Dendritic cell treated with granulocyte-macrophage colony-stimulating factor and Interleukin-4, amounts not matched to agents 40 ng/mL and 50 ng/mL, for 4 days (primary cell): ENCODE measurements around the gene RNF144A.

Experiments
- H3K27ac Mint-ChIP-seq: one replicate; pipeline ENCODE4 v1.8.0; 2022; ENCODE audit warnings: mild to moderate bottlenecking, mixed read lengths
- H3K27me3 Mint-ChIP-seq: one replicate; pipeline ENCODE4 v1.8.0; 2022; ENCODE audit warnings: mild to moderate bottlenecking, mixed read lengths
- H3K36me3 Mint-ChIP-seq: one replicate; pipeline ENCODE4 v1.8.0; 2022; ENCODE audit warnings: low read depth, mixed read lengths
- H3K4me1 Mint-ChIP-seq: one replicate; pipeline ENCODE4 v1.8.0; 2022; ENCODE audit warnings: low read depth, mixed read lengths
- H3K4me3 Mint-ChIP-seq: one replicate; pipeline ENCODE4 v1.8.0; 2022; ENCODE audit warnings: mild to moderate bottlenecking, moderate library complexity, mixed read lengths
- H3K9me3 Mint-ChIP-seq: one replicate; pipeline ENCODE4 v1.8.0; 2022; ENCODE audit warnings: mixed read lengths
- intact Hi-C: fragments of 100-400 bp; cut with micrococcal nuclease; formaldehyde crosslinking; loops from one replicate; pipeline ENCODE4 v1.15.0; 2022

Gene RNF144A

DNA sequence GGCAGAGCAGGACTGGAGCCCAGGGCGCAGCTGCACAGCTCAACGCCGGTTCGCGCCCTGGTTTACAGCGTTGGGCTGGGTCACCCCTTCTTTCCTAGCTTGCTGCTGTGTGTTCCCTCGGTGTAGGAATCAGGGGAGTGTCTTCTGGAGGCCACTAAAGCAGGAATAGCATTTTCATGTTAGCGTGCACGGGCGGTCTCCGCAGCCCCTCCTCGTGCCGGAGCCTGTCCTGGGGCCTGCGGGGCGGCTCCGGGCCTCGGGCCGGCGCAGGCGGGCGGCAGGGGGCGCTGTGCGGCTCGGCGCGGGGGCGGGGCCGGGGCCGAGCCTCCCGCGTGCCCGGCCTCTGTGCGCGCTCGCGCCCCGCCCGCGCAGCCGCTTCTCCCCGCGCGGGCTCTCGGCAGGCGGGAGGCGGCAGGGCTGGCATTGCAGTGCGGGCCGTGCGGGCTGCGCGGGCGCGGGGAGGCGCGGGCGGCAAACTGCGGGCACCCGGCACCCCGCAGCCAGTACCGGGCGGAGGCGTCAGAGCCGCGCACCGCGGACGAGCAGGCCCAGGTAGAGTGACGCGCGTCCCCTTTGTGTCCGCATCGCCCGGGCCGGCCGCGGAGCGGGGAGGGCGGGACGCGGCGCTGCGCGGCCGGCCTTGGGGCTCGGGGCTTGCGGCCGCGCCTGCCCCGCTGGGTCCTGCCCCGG, at the start of gene RNF144A:
TSS of gene RNF144A (plus strand) at position 342 of the 690 bp plus-strand sequence. CDS start 79,515 bp downstream, outside the sequence.
- Mint-ChIP-seq H3K4me3 (peak within 1 kb of the TSS; percentile 58), H3K27me3 (peaks cover 19% of the 10 kb centered on the region), H3K9me3 (no peaks in the 10 kb centered on the region), H3K36me3 (no peaks in the 10 kb centered on the region), H3K27ac (no peak within 1 kb of the TSS), H3K4me1 (peaks cover 12% of the 10 kb centered on the region)
- intact Hi-C loops, result loop anchor here (5.0 kb wide), 1 partner anchor 95 kb away; no protein-coding TSS in a partner anchor

DNA sequence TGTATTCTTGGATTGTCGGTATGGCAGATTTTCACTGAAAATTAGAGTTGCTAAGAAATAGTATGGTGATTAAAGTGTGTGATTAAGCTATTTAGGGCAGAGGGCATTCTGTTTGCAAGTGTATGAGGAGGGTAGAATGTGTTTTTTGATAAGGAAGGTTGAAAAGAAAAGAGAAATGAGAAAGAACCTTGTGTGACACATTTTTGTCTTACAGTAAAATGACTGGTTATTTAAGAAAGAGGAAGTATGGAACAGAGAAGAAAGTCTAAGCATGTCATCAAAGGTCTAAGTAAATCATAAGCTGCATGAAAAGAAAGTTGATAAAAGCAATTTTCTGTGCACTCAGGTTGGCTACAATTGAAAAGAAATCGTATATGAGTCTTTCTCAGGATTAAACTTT, 44.8 kb upstream of the RNF144A start:
- Mint-ChIP-seq H3K36me3 (no peaks in the 10 kb centered on the region), H3K27ac (peak overlapping the region; percentile 42), H3K9me3 (no peaks in the 10 kb centered on the region), H3K27me3 (no peaks in the 10 kb centered on the region), H3K4me1 (peaks cover 26% of the 10 kb centered on the region), H3K4me3 (no peak overlapping the region)
- intact Hi-C loops, result no loop called here

- Mint-ChIP-seq H3K27ac (no peak overlapping the region), H3K9me3 (no peaks in the 10 kb centered on the region), H3K27me3 (peaks cover 5% of the 10 kb centered on the region), H3K4me3 (no peak overlapping the region), H3K36me3 (no peaks in the 10 kb centered on the region), H3K4me1 (peaks cover 42% of the 10 kb centered on the region)
- intact Hi-C loops, result no loop called here
Observed at GRCh38 chr2:6874032-6874431, 43.2 kb upstream of the RNF144A start.

- intact Hi-C loops, result no loop called here
- Mint-ChIP-seq H3K27ac (no peak overlapping the region), H3K4me1 (peaks cover 42% of the 10 kb centered on the region), H3K36me3 (no peaks in the 10 kb centered on the region), H3K4me3 (no peak overlapping the region), H3K27me3 (peaks cover 9% of the 10 kb centered on the region), H3K9me3 (no peaks in the 10 kb centered on the region)
Observed at GRCh38 chr2:6876309-6876708, 40.9 kb upstream of the RNF144A start.

DNA sequence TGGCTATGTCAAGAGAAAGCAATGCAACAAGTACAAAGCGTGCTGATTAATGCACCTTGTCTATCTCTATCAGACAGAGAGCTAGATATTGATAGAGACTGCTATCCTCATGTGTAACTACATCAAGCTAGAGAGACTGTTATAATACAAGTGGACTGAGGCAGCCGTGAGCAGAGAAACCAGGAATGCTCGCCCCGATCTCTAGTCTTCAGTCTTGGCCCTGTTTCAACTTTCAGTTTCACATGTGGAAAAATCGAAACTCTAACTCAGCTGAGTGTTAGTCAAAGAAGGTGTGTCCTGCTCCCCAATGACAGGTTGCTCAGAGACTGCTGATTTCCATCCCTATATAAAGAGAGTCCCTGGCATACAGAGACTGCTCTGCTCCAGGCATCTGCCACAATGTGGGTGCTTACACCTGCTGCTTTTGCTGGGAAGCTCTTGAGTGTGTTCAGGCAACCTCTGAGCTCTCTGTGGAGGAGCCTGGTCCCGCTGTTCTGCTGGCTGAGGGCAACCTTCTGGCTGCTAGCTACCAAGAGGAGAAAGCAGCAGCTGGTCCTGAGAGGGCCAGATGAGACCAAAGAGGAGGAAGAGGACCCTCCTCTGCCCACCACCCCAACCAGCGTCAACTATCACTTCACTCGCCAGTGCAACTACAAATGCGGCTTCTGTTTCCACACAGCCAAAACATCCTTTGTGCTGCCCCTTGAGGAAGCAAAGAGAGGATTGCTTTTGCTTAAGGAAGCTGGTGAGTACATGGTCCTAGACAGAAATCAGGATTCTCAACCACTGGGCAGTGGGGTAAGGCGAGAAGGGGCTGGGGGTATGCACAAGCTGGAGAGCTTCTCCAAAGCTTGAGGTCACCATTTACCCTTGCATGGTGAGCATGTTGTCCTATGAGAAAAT, 39.6 kb upstream of the RNF144A start, which contains the start of gene RSAD2:
TSS of gene RSAD2 (plus strand) at position 376 of the 903 bp plus-strand sequence. CDS start at position 400, 24 bp downstream.
- intact Hi-C loops, result no loop called here
- Mint-ChIP-seq H3K4me1 (peaks cover 35% of the 10 kb centered on the region), H3K27me3 (peaks cover 9% of the 10 kb centered on the region), H3K36me3 (no peaks in the 10 kb centered on the region), H3K9me3 (no peaks in the 10 kb centered on the region), H3K27ac (peak within 1 kb of the TSS; percentile 57), H3K4me3 (peak within 1 kb of the TSS; percentile 72)

DNA sequence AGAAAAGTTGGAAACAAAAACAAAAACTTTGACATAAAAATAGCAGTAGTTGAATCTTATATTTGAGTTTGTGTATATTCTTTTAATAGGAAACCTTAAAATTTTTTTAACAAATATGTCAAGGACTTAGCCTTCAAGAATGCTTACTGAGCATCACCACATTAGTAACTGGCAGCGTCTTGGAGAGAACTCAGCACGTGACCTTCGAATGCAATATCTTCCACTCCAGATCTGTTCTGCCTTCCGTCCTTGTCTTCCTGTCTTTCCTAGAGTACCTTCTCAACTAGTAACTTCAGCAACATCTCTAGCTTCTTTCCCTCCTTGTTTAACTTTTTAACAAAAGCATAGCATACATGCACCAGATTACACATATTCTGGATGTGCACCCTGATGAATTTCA, 38.7 kb upstream of the RNF144A start:
- H3K4me3 Mint-ChIP-seq, result peak overlapping the region; percentile 14
- intact Hi-C loops, result no loop called here
- H3K36me3 Mint-ChIP-seq, result no peaks in the 10 kb centered on the region
- peaks cover 9% of the 10 kb centered on the region for H3K27me3 Mint-ChIP-seq
- peaks cover 34% of the 10 kb centered on the region for H3K4me1 Mint-ChIP-seq
- H3K9me3 Mint-ChIP-seq, result no peaks in the 10 kb centered on the region
- no peak overlapping the region for H3K27ac Mint-ChIP-seq

GRCh38 chr2:6879011-6879410, 38.2 kb upstream of the RNF144A start:
- Mint-ChIP-seq H3K4me1 (peaks cover 38% of the 10 kb centered on the region), H3K4me3 (no peak overlapping the region)
- intact Hi-C loops, result no loop called here

DNA sequence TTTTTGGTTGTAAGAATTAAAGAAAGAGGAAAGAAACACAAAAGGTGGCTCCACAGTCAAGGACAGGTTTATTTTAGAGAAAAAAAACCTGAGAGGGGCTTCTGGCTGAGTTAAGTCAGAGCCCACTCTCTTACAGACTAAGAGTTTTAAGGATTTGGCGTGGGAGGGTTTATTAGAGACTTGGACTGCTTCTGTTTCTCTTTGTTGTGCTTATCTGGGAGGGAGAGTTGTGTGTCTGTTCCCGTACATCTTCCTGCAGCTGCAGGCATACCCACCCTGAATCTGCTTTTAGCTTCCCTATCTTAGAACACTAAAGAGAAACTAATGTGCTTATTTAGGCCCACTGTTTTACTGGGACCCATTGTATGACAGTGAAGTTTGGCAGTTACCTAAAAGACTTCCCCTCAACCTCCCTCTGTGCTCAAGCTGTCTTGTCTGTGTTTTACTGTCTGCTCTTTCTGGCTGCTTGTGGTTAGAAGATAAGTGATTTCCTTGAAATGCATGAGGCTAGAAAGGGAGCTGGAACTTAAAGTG, 36.9 kb upstream of the RNF144A start:
- Mint-ChIP-seq H3K36me3 (no peaks in the 10 kb centered on the region), H3K4me1 (peaks cover 42% of the 10 kb centered on the region), H3K4me3 (no peak overlapping the region), H3K27me3 (peaks cover 12% of the 10 kb centered on the region), H3K27ac (peak overlapping the region; percentile 6), H3K9me3 (no peaks in the 10 kb centered on the region)
- intact Hi-C loops, result no loop called here

More at GRCh38 chr2:6879011-6879410, 38.2 kb upstream of the RNF144A start:
- Mint-ChIP-seq H3K27ac (no peak overlapping the region), H3K27me3 (peaks cover 11% of the 10 kb centered on the region), H3K36me3 (no peaks in the 10 kb centered on the region), H3K9me3 (no peaks in the 10 kb centered on the region)

- no peaks in the 10 kb centered on the region for H3K36me3 Mint-ChIP-seq
- no peak overlapping the region for H3K4me3 Mint-ChIP-seq
- no peak overlapping the region for H3K27ac Mint-ChIP-seq
Observed at GRCh38 chr2:6881046-6881445, 36.2 kb upstream of the RNF144A start.

GRCh38 chr2:6881516-6881915, 35.7 kb upstream of the RNF144A start:
- H3K4me3 Mint-ChIP-seq, result no peak overlapping the region
- H3K27ac Mint-ChIP-seq, result no peak overlapping the region
- H3K4me1 Mint-ChIP-seq, result peaks cover 42% of the 10 kb centered on the region
- no peaks in the 10 kb centered on the region for H3K9me3 Mint-ChIP-seq
- H3K27me3 Mint-ChIP-seq, result peaks cover 12% of the 10 kb centered on the region
- H3K36me3 Mint-ChIP-seq, result no peaks in the 10 kb centered on the region
- intact Hi-C loops, result no loop called here

More at GRCh38 chr2:6881046-6881445, 36.2 kb upstream of the RNF144A start:
- H3K9me3 Mint-ChIP-seq, result no peaks in the 10 kb centered on the region
- intact Hi-C loops, result no loop called here
- H3K4me1 Mint-ChIP-seq, result peaks cover 42% of the 10 kb centered on the region
- H3K27me3 Mint-ChIP-seq, result peaks cover 12% of the 10 kb centered on the region

DNA sequence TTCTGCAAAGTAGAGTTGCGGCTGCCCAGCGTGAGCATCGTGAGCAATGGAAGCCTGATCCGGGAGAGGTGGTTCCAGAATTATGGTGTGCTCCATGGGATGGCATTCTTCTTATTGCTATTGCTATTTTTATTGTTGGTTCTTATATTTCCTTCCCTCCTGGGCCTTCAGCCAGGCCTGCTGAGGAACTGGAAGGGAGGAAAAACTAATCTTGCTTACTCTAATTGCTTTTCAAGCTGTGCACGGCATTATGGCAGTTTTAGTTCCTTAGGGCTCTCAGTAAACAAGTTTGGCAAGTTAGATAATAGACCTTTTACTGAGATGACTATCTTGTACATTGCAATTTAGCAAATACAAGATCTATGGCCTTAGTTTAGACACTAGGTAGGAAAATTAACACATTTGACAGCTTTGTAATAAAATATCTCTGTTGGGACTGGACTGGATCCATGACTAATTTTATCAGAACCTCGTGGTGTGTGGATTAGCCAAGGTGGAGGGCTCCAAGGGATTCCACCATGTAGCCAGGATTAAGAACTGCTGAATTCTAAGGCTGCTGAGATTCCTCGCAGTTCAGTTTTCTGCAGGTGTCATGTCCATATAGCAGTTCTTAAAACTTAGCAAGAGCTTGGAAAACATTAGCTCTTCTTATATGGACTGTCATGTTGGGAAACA, 33.6 kb upstream of the RNF144A start:
- Mint-ChIP-seq H3K36me3 (no peaks in the 10 kb centered on the region), H3K4me1 (peaks cover 28% of the 10 kb centered on the region), H3K27me3 (peaks cover 9% of the 10 kb centered on the region), H3K4me3 (no peak overlapping the region), H3K27ac (peak overlapping the region; percentile 45), H3K9me3 (no peaks in the 10 kb centered on the region)
- intact Hi-C loops, result no loop called here

- no peaks in the 10 kb centered on the region for H3K9me3 Mint-ChIP-seq
- H3K27ac Mint-ChIP-seq, result no peak overlapping the region
- no peak overlapping the region for H3K4me3 Mint-ChIP-seq
- H3K27me3 Mint-ChIP-seq, result peaks cover 3% of the 10 kb centered on the region
- H3K4me1 Mint-ChIP-seq, result peaks cover 18% of the 10 kb centered on the region
- no peaks in the 10 kb centered on the region for H3K36me3 Mint-ChIP-seq
- intact Hi-C loops, result no loop called here
Observed at GRCh38 chr2:6885551-6885950, 31.7 kb upstream of the RNF144A start.

GRCh38 chr2:6885968-6886367, 31.2 kb upstream of the RNF144A start:
- intact Hi-C loops, result no loop called here
- Mint-ChIP-seq H3K36me3 (no peaks in the 10 kb centered on the region), H3K4me1 (peaks cover 18% of the 10 kb centered on the region), H3K9me3 (no peaks in the 10 kb centered on the region), H3K27ac (no peak overlapping the region), H3K27me3 (peaks cover 3% of the 10 kb centered on the region), H3K4me3 (no peak overlapping the region)
